HUES64 (cell line): ENCODE data around the gene ERC2.
A peak's percentile ranks its signal among the peaks of the same experiment; 100 is the strongest.
"Not testable (repeated sequence)": the region's sequence is repeated elsewhere in the genome, so short reads cannot be mapped to it uniquely, and the experiment has no call there.

Experiments
- H3K27ac ChIP-seq: 2 replicates; pipeline ENCODE4 v1.7.0; 2013; ENCODE audit warnings: low read depth, low read length, inconsistent platforms
- H3K27me3 ChIP-seq: 2 replicates; pipeline ENCODE4 v1.6.1; 2013; ENCODE audit warnings: mild to moderate bottlenecking, low read length; ENCODE audit not compliant: insufficient read depth
- H3K36me3 ChIP-seq: 2 replicates; pipeline ENCODE4 v1.6.1; 2013; ENCODE audit warnings: mild to moderate bottlenecking, low read length; ENCODE audit not compliant: insufficient read depth
- H3K4me1 ChIP-seq: 2 replicates; pipeline ENCODE4 v1.6.1; 2013; ENCODE audit warnings: mild to moderate bottlenecking, low read length, moderate library complexity; ENCODE audit not compliant: insufficient read depth
- H3K4me3 ChIP-seq: 2 replicates; pipeline ENCODE4 v1.5.1; 2013; ENCODE audit warnings: mild to moderate bottlenecking, low read length, moderate library complexity
- H3K9ac ChIP-seq: 2 replicates; pipeline ENCODE4 v1.6.1; 2013; ENCODE audit warnings: mild to moderate bottlenecking, low read depth, low read length
- H3K9me3 ChIP-seq: 2 replicates; pipeline ENCODE4 v1.6.1; 2013; ENCODE audit warnings: low read depth, low read length; ENCODE audit not compliant: insufficient read depth
- WGBS: fragments of 150-250, 120-280 bp; methylation state at CpG from one replicate; pipeline ENCODE4 v1.1.7; 2013; ENCODE audit warnings: missing lambda C conversion rate; 5-methylcytosine and 5-hydroxymethylcytosine counted together

Gene ERC2

DNA sequence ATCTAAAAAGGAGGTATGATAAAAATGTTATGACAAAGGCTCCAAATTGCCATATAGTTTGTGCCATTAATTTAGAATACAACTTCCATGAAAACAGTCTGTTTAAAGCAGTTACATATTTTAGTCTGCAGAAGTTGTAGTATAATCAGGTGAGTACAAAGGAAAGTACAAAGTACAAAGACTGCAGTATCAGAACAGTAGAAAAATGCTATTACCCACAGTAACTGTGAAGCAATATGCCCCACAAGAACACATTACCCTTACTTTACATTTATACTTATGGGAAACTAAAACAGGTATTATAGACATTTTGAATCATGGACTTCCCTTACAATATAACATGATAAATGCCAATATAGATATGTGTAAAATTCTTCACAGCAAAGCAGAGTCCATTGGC is 398.5 kb downstream of the ERC2 start:
- no peaks in the 10 kb centered on the region for H3K9me3 ChIP-seq

DNA sequence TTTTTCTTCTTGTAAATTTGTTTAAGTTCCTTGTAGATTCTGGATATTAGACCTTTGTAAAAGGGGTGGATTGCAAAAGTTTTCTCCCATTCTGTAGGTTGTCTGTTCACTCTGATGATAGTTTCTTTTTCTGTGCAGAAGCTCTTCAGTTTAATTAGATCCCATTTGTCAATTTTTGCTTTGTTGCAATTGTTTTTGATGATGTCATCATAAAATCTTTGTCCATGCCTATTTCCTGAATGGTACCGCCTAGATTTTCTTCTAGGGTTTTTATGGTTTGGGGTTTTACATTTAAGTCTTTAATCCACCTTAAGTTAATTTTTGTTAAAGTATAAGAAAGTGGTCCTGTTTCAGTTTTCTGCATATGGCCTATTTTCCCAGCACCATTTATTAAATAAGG is 401.9 kb downstream of the ERC2 start:
- not testable (repeated sequence) for H3K36me3 ChIP-seq, H3K9me3 ChIP-seq, H3K27me3 ChIP-seq, H3K4me1 ChIP-seq, H3K27ac ChIP-seq, H3K9ac ChIP-seq, H3K4me3 ChIP-seq
- WGBS = no CpG with 5 or more reads among the region's 1 CpG

More for the DNA sequence above, 398.5 kb downstream of the ERC2 start:
- Histone ChIP-seq H3K27ac (no peak overlapping the region), H3K9ac (no peak overlapping the region), H3K4me3 (no peak overlapping the region), H3K4me1 (no peaks in the 10 kb centered on the region), H3K36me3 (no peaks in the 10 kb centered on the region), H3K27me3 (no peaks in the 10 kb centered on the region)

DNA sequence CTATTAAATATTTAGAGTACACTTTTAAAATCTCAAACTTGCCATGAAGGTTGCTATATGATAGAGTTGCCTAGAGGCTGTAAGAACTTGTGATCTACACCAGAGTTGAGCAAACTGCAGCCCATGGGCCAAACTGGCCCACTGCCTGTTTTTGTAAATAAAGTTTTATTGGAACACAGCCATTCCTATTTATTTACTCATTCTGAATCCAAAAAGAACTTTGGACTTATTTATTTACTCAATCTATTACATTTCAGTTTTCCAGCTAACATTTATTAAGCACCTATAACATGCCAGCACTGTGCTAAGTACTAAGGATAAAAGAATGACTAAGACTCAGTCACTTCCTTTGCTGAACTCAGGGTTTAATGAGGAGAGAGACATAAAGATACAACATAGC is 403.6 kb downstream of the ERC2 start:
- H3K27me3 ChIP-seq = no peaks in the 10 kb centered on the region
- H3K9me3 ChIP-seq = no peaks in the 10 kb centered on the region
- H3K4me1 ChIP-seq = no peaks in the 10 kb centered on the region
- H3K4me3 ChIP-seq = no peak overlapping the region
- no peak overlapping the region for H3K9ac ChIP-seq
- no peak overlapping the region for H3K27ac ChIP-seq
- H3K36me3 ChIP-seq = no peaks in the 10 kb centered on the region

GRCh38 chr3:56061279-56061626 is 407.0 kb downstream of the ERC2 start:
- Histone ChIP-seq H3K36me3 (no peaks in the 10 kb centered on the region), H3K4me1 (0 out of 2 replicates have a peak, but pooled peaks cover 2% of the 10 kb centered on the region), H3K27me3 (no peaks in the 10 kb centered on the region), H3K27ac (no peak overlapping the region), H3K9ac (no peak overlapping the region), H3K9me3 (no peaks in the 10 kb centered on the region), H3K4me3 (no peak overlapping the region)
- WGBS = 97% methylated on average over 1 of the region's 2 CpGs

GRCh38 chr3:56060521-56061278 is 407.6 kb downstream of the ERC2 start:
- 94% methylated on average over 6 of the region's 6 CpGs for WGBS
- Histone ChIP-seq H3K4me1 (peaks cover 8% of the 10 kb centered on the region; the same call in 1 of the 2 replicates), H3K9ac (no peak overlapping the region), H3K4me3 (no peak overlapping the region), H3K36me3 (no peaks in the 10 kb centered on the region), H3K27ac (no peak overlapping the region), H3K9me3 (no peaks in the 10 kb centered on the region), H3K27me3 (no peaks in the 10 kb centered on the region)

- no peak overlapping the region for H3K9ac ChIP-seq
- no peaks in the 10 kb centered on the region for H3K36me3 ChIP-seq
- WGBS = 96% methylated on average over 1 of the region's 1 CpG
These were observed 408.5 kb downstream of the ERC2 start for GRCh38 chr3:56059731-56060130.

DNA sequence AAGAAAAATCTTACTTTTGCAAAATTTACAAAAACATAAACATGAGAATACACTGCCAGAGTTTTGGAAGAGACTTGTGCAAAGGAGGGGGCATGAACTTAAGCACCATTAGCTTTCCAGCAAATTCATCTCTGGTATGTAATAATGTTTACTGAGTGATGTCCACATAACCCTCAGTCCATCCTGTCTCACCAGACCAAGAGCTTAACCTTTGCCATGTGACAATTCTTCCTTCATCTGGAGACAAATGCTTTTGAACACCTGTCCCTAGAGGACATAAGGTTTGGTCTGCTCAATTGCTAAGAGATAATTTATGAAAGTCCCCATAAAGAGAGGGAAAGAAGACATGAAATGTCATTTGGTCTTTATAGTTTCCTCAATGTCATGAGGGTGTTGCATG is 412.3 kb downstream of the ERC2 start:
- H3K27me3 ChIP-seq = no peaks in the 10 kb centered on the region
- H3K4me1 ChIP-seq = peaks cover 46% of the 10 kb centered on the region
- H3K4me3 ChIP-seq = no peak overlapping the region
- H3K27ac ChIP-seq = no peak overlapping the region; the same call in 1 of the 2 replicates
- H3K36me3 ChIP-seq = no peaks in the 10 kb centered on the region
- no peaks in the 10 kb centered on the region for H3K9me3 ChIP-seq
- H3K9ac ChIP-seq = no peak overlapping the region

More at GRCh38 chr3:56059731-56060130, 408.5 kb downstream of the ERC2 start:
- H3K4me1 ChIP-seq = peaks cover 17% of the 10 kb centered on the region
- no peaks in the 10 kb centered on the region for H3K9me3 ChIP-seq
- H3K27ac ChIP-seq = no peak overlapping the region
- no peak overlapping the region for H3K4me3 ChIP-seq
- H3K27me3 ChIP-seq = no peaks in the 10 kb centered on the region

DNA sequence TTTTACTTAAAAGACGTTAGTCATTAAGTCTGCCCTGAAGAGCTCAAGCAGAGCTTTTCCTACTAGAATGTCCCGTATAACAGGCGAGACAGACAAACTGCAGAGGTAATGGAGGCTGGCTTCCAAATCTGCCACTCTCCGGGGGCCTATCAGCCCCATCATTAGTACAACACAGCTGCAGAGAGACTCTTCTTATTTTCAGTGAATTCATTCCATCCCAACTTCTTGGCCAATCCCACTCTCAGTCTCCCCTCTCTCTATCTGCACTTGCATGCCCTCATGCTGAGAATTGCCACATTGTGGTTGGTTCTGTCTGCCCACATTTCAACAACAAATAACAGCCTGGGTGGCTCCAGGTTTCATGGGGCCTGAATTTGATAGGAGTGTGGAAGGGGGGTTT is 412.7 kb downstream of the ERC2 start:
- WGBS = 66% methylated on average over 4 of the region's 4 CpGs
- Histone ChIP-seq H3K36me3 (no peaks in the 10 kb centered on the region), H3K9me3 (no peaks in the 10 kb centered on the region), H3K4me3 (no peak overlapping the region), H3K9ac (no peak overlapping the region), H3K4me1 (peaks cover 46% of the 10 kb centered on the region), H3K27me3 (no peaks in the 10 kb centered on the region), H3K27ac (peak overlapping the region; percentile 28; the same call in 1 of the 2 replicates)

- H3K9ac ChIP-seq = no peak overlapping the region
- H3K9me3 ChIP-seq = no peaks in the 10 kb centered on the region
- no peaks in the 10 kb centered on the region for H3K36me3 ChIP-seq
- H3K27me3 ChIP-seq = no peaks in the 10 kb centered on the region
- WGBS = 80% methylated on average over 10 of the region's 10 CpGs
- H3K4me1 ChIP-seq = peaks cover 46% of the 10 kb centered on the region
- peak overlapping the region; percentile 28; the same call in 1 of the 2 replicates for H3K27ac ChIP-seq
- no peak overlapping the region for H3K4me3 ChIP-seq
These were observed 413.4 kb downstream of the ERC2 start for GRCh38 chr3:56054844-56055243.

DNA sequence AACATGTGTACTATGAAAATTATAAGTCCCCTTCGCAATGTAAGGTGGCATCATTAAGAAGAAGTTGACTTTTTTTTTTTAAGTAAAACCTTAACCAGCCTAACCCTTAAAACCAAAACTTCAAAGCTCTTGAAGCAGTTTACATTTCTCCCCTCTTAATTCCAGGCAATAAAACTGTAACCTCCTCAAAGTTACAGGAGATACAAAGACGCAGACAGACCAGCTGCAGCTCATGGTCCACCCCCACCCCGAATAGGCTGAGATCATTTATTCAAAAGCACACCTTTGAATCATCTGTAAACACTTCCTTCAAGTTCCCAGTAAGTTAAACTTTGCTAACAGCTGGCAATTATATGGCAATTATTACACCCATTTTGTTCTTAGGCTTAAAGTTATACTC is 414.5 kb downstream of the ERC2 start:
- Histone ChIP-seq H3K9ac (no peak overlapping the region), H3K9me3 (no peaks in the 10 kb centered on the region), H3K36me3 (no peaks in the 10 kb centered on the region), H3K27me3 (no peaks in the 10 kb centered on the region), H3K27ac (no peak overlapping the region), H3K4me3 (no peak overlapping the region), H3K4me1 (peaks cover 46% of the 10 kb centered on the region)
- WGBS = 81% methylated on average over 3 of the region's 3 CpGs

DNA sequence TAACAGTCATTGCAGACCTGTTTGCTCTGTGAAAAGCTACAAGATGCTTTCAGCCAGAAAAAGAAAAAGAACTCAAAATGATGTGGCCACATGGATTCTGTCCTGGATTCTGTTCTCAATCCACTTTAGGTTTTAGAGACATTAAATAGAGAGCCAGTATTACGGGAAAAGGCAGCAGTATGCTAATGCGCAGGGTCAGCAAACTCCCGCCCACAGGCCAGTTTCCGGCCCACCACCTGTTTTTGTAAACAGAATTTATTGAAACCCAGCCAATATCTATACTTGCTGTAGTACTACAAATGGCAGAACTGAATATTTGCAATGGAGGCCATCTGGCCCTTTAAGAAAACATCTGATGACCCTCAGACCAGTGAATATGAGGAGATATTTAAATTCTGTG is 416.1 kb downstream of the ERC2 start:
- H3K36me3 ChIP-seq = no peaks in the 10 kb centered on the region
- H3K27ac ChIP-seq = no peak overlapping the region
- 74% methylated on average over 4 of the region's 4 CpGs for WGBS
- H3K27me3 ChIP-seq = no peaks in the 10 kb centered on the region
- H3K9me3 ChIP-seq = no peaks in the 10 kb centered on the region
- H3K9ac ChIP-seq = no peak overlapping the region
- peaks cover 53% of the 10 kb centered on the region for H3K4me1 ChIP-seq
- no peak overlapping the region for H3K4me3 ChIP-seq

- H3K36me3 ChIP-seq = no peaks in the 10 kb centered on the region
- H3K27me3 ChIP-seq = no peaks in the 10 kb centered on the region
These were observed 417.2 kb downstream of the ERC2 start for GRCh38 chr3:56051052-56051451.

More at GRCh38 chr3:56051052-56051451, 417.2 kb downstream of the ERC2 start:
- Histone ChIP-seq H3K27ac (no peak overlapping the region), H3K4me1 (peaks cover 52% of the 10 kb centered on the region), H3K9me3 (no peaks in the 10 kb centered on the region), H3K4me3 (no peak overlapping the region), H3K9ac (no peak overlapping the region)
